NB4 (cell line): Measurements from ENCODE around the gene ANKRD6.

Experiments
- CTCF ChIP-seq: IDR thresholded peaks from one replicate; pipeline ENCODE4 v1.5.1; 2012; ENCODE audit warnings: low read depth, low read length
- MAX ChIP-seq: IDR thresholded peaks from 2 replicates; pipeline ENCODE4 v1.6.1; 2011; ENCODE audit warnings: low read depth, low read length
- MYC ChIP-seq: IDR thresholded peaks from 2 replicates; pipeline ENCODE4 v1.6.1; 2011; ENCODE audit warnings: low read depth, low read length
- POLR2A ChIP-seq: IDR thresholded peaks from 2 replicates; pipeline ENCODE4 v1.6.1; 2011; ENCODE audit warnings: mild to moderate bottlenecking; ENCODE audit not compliant: insufficient read length; ENCODE audit errors: extremely low read depth

- TF ChIP-seq CTCF (no peak), MYC (no peak), POLR2A (no peak), MAX (no peak)
These were observed 229.8 kb downstream of the ANKRD6 start for GRCh38 chr6:89662659-89663223.
